A549 (cell line): Measurements from ENCODE around the gene RERE.

Experiments used
- CEBPB ChIP-seq, 2 experiments: fragments of >200 bp in 1 of 2; sonication (Bioruptor Twin) in 1 of 2; formaldehyde crosslinking in 1 of 2; IDR thresholded peaks; 2 replicates each; pipeline ENCODE4 v1.6.1; 2012 to 2016
- EP300 ChIP-seq, 2 experiments: fragments of >200 bp; sonication (Bioruptor Twin); formaldehyde crosslinking; IDR thresholded peaks; 2 replicates in 1 of 2; 3 replicates in 1 of 2; pipeline ENCODE4 v1.6.1; 2016 to 2017
- FOSL2 ChIP-seq, 2 experiments: fragments of 450-650 bp in 1 of 2; fragments of >200 bp in 1 of 2; sonication (Bioruptor Twin) in 1 of 2; formaldehyde crosslinking; IDR thresholded peaks; 2 replicates each; pipeline versions ENCODE4 v1.5.0 to v1.6.1; 2016 to 2020; ENCODE audit warnings: mild to moderate bottlenecking in 1 of 2, moderate library complexity in 1 of 2
- JUN ChIP-seq, 2 experiments: fragments of >200 bp; sonication (Bioruptor Twin); formaldehyde crosslinking; IDR thresholded peaks; 2 replicates in 1 of 2; 3 replicates in 1 of 2; pipeline ENCODE4 v1.6.1; 2016 to 2017
- PHF8 ChIP-seq: fragments of 200-600 bp; sonication (generic); IDR thresholded peaks from 2 replicates; pipeline ENCODE4 v1.6.1; 2016; ENCODE audit warnings: low read depth, mild to moderate bottlenecking, antibody characterized with exemption, moderate library complexity, borderline replicate concordance
- POLR2A ChIP-seq: IDR thresholded peaks from 2 replicates; pipeline ENCODE4 v1.6.1; 2012; ENCODE audit warnings: mild to moderate bottlenecking, low read length
- RNF2 ChIP-seq: fragments of 200-600 bp; sonication (generic); IDR thresholded peaks from 2 replicates; pipeline ENCODE4 v1.6.1; 2016; ENCODE audit warnings: low read depth, mild to moderate bottlenecking, antibody characterized with exemption, moderate library complexity, borderline replicate concordance
- TFCP2L1 ChIP-seq: fragments of 250-450 bp; sonication (Bioruptor Pico); IDR thresholded peaks from 2 replicates; pipeline ENCODE4 v1.5.0; 2021; ENCODE audit warnings: mild to moderate bottlenecking
- TF ChIP-seq, protein P1 (sequence below): fragments of >200 bp; sonication (Bioruptor Twin); formaldehyde crosslinking; IDR thresholded peaks from 3 replicates; pipeline ENCODE4 v1.5.1; 2016
- TF ChIP-seq, protein P2 (sequence below): IDR thresholded peaks from 2 replicates; pipeline ENCODE4 v1.6.1; 2012
- TF ChIP-seq, protein P3 (sequence below): IDR thresholded peaks from 2 replicates; pipeline ENCODE4 v1.6.1; 2012

DNA sequence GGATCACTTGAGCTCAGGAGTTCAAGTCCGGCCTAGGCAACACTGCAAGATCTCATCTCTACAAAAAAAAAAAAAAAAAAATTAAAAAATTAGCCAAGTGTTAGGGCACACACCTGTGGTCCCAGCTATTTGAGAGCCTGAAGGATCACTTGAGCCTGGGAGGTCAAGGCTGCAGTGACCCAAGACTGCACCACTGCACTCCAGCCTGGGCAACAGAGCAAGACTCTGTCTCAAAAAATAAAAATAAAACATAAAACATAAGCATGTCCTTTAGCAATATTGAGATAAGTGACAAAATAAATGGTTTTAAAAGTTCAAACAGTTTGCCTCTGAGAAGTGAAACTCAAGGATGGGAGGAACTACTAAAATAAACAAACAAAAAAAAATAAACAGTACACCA, 101.2 kb downstream of the RERE start:
- TF ChIP-seq, protein P1, sequence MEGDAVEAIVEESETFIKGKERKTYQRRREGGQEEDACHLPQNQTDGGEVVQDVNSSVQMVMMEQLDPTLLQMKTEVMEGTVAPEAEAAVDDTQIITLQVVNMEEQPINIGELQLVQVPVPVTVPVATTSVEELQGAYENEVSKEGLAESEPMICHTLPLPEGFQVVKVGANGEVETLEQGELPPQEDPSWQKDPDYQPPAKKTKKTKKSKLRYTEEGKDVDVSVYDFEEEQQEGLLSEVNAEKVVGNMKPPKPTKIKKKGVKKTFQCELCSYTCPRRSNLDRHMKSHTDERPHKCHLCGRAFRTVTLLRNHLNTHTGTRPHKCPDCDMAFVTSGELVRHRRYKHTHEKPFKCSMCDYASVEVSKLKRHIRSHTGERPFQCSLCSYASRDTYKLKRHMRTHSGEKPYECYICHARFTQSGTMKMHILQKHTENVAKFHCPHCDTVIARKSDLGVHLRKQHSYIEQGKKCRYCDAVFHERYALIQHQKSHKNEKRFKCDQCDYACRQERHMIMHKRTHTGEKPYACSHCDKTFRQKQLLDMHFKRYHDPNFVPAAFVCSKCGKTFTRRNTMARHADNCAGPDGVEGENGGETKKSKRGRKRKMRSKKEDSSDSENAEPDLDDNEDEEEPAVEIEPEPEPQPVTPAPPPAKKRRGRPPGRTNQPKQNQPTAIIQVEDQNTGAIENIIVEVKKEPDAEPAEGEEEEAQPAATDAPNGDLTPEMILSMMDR = no peak
- TF ChIP-seq CEBPB (IDR thresholded peaks at IDR 0.05) = no peak
- TF ChIP-seq, protein P2, sequence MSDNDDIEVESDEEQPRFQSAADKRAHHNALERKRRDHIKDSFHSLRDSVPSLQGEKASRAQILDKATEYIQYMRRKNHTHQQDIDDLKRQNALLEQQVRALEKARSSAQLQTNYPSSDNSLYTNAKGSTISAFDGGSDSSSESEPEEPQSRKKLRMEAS = no peak
- no peak for TF ChIP-seq TFCP2L1 (CRISPR knock-in tag)
- no peak for TF ChIP-seq PHF8
- TF ChIP-seq JUN (IDR thresholded peaks at IDR 0.05) = no peak
- TF ChIP-seq EP300 (IDR thresholded peaks at IDR 0.05) = no peak
- no peak for TF ChIP-seq POLR2A
- TF ChIP-seq RNF2 = no peak
- no peak for TF ChIP-seq FOSL2 (IDR thresholded peaks at IDR 0.05)
- no peak for TF ChIP-seq FOSL2 (CRISPR knock-in tag; IDR thresholded peaks at IDR 0.05)
- TF ChIP-seq, protein P3, sequence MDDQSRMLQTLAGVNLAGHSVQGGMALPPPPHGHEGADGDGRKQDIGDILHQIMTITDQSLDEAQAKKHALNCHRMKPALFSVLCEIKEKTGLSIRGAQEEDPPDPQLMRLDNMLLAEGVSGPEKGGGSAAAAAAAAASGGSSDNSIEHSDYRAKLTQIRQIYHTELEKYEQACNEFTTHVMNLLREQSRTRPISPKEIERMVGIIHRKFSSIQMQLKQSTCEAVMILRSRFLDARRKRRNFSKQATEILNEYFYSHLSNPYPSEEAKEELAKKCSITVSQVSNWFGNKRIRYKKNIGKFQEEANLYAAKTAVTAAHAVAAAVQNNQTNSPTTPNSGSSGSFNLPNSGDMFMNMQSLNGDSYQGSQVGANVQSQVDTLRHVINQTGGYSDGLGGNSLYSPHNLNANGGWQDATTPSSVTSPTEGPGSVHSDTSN = no peak
